Measurements from ENCODE around the gene RAB11FIP4.

DNA sequence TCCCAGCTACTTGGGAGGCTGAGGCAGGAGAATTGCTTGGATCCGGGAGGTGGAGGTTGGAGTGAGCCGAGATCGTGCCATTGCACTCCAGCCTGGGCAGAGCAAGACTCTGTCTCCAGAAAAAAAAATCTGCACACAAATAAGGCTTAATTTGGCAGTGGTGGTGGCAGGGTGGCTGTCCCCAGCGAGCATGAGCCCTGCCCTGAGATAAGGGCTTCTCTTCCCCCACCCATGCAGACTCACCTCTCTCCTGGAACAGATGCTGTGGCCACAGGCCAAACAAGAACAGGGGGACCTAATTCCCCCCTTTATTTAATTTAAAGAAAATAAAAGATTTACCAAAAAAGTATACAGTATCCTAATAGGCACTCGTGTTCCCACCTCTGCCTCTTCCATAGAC lies 157.2 kb downstream of the RAB11FIP4 start:
- no peak for TF ChIP-seq EZH2phosphoT487 (IDR thresholded peaks at IDR 0.05; ENCODE audit: borderline replicate concordance, low read length)
- TF ChIP-seq, protein P1, sequence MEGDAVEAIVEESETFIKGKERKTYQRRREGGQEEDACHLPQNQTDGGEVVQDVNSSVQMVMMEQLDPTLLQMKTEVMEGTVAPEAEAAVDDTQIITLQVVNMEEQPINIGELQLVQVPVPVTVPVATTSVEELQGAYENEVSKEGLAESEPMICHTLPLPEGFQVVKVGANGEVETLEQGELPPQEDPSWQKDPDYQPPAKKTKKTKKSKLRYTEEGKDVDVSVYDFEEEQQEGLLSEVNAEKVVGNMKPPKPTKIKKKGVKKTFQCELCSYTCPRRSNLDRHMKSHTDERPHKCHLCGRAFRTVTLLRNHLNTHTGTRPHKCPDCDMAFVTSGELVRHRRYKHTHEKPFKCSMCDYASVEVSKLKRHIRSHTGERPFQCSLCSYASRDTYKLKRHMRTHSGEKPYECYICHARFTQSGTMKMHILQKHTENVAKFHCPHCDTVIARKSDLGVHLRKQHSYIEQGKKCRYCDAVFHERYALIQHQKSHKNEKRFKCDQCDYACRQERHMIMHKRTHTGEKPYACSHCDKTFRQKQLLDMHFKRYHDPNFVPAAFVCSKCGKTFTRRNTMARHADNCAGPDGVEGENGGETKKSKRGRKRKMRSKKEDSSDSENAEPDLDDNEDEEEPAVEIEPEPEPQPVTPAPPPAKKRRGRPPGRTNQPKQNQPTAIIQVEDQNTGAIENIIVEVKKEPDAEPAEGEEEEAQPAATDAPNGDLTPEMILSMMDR (IDR thresholded peaks at IDR 0.05; ENCODE audit: low read depth, low read length, poor library complexity, severe bottlenecking) = no peak
